ENCODE measurements around the gene PRKN. TPM values are rescaled to one million over a fixed set of nuclear protein-coding genes. Genes with fewer than 3 reads are reported as not detected.

Gene PRKN
- total RNA-seq, 1 experiment from 2014 or later = 0.46 TPM

- TF ChIP-seq POLR2AphosphoS5 (IDR thresholded peaks at IDR 0.05; ENCODE audit: low read depth, low read length) (no peak), REST (IDR thresholded peaks at IDR 0.05; ENCODE audit: insufficient read depth in 1 of 2, low read depth in 2 of 2, low read length in 1 of 2) (no peak), TCF7L2 (IDR thresholded peaks at IDR 0.05; ENCODE audit: low read depth, low read length) (no peak), CTCF (IDR thresholded peaks at IDR 0.05) (no peak), SIN3A (IDR thresholded peaks at IDR 0.05; ENCODE audit: borderline replicate concordance, insufficient read depth, low read depth, low read length) (no peak)
- intact Hi-C loops (cut with micrococcal nuclease; ENCODE audit: unreplicated experiment) (no loop called here), in situ Hi-C loops (cut with HindIII; ENCODE audit: low pct_unique_long_range_greater_than_20kb, low sequenced_read_pairs) (no loop called here)
- no peaks in the 10 kb centered on the region for H3K4me1 ChIP-seq (ENCODE audit: control insufficient read depth, insufficient read depth, low read length)
- no peaks in the 10 kb centered on the region for H3K27me3 ChIP-seq (ENCODE audit: control insufficient read depth, insufficient read depth, low read length)
- H3K4me3 ChIP-seq (ENCODE audit: low read depth in 2 of 2, low read length in 2 of 2) = no peak overlapping the region
- CTCF ChIA-PET = no interaction called here
- POLR2A ChIA-PET = no interaction called here
- no TSS peak for BruUV-seq (replicated peaks)
- DNase-seq (ENCODE audit: low read depth, low spot score) (no peak), ATAC-seq (no peak)
- no peaks in the 10 kb centered on the region for H3K9me3 ChIP-seq (ENCODE audit: control insufficient read depth, insufficient read depth, low read depth, low read length)
- H3K36me3 ChIP-seq (ENCODE audit: control insufficient read depth, insufficient read depth, low read length) = no peaks in the 10 kb centered on the region
- H3K27ac ChIP-seq (ENCODE audit: low read length) = no peak overlapping the region
Observed at GRCh38 chr6:161479376-161479775, 1248.2 kb downstream of the PRKN start.

DNA sequence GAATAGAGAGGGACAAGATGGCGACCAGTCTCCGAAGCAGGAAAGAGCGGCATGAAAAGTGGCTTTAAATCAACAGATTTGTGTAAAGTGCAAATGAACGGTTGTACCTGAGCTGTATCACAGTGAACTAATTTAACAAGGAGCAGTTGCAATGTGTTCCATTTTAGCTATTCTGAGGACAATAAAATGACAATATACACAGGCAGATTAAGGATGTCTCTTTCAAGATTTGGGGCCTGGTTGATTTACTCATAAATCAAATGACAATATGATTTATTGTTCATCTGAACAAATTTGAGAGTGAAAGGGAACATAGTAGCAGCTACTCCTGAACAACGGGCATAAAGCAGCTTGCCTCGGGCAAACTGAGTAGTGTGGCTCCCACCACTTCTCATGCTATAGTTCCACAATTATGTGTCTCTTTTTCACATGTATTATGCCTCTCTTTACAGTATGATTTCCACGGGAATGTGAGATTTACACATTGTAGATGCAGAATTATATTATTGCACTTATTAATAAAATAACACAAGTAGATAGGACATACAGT lies 1249.6 kb downstream of the PRKN start:
- H3K4me1 ChIP-seq (ENCODE audit: control insufficient read depth, insufficient read depth, low read length) = no peaks in the 10 kb centered on the region
- no peaks in the 10 kb centered on the region for H3K27me3 ChIP-seq (ENCODE audit: control insufficient read depth, insufficient read depth, low read length)
- no peak for DNase-seq (ENCODE audit: low read depth, low spot score)
- intact Hi-C loops (cut with micrococcal nuclease; ENCODE audit: unreplicated experiment) (no loop called here), in situ Hi-C loops (cut with HindIII; ENCODE audit: low pct_unique_long_range_greater_than_20kb, low sequenced_read_pairs) (no loop called here)
- ChIA-PET CTCF (no interaction called here), POLR2A (no interaction called here)
- no peak overlapping the region for H3K4me3 ChIP-seq (ENCODE audit: low read depth in 2 of 2, low read length in 2 of 2)
- no peaks in the 10 kb centered on the region for H3K36me3 ChIP-seq (ENCODE audit: control insufficient read depth, insufficient read depth, low read length)
- no peak for ATAC-seq
- H3K9me3 ChIP-seq (ENCODE audit: control insufficient read depth, insufficient read depth, low read depth, low read length) = no peaks in the 10 kb centered on the region
- TF ChIP-seq SIN3A (IDR thresholded peaks at IDR 0.05; ENCODE audit: borderline replicate concordance, insufficient read depth, low read depth, low read length) (no peak), CTCF (IDR thresholded peaks at IDR 0.05) (no peak), POLR2AphosphoS5 (IDR thresholded peaks at IDR 0.05; ENCODE audit: low read depth, low read length) (no peak), REST (IDR thresholded peaks at IDR 0.05; ENCODE audit: insufficient read depth in 1 of 2, low read depth in 2 of 2, low read length in 1 of 2) (no peak)
- H3K27ac ChIP-seq (ENCODE audit: low read length) = no peak overlapping the region
- no TSS peak for BruUV-seq (replicated peaks)
